ENCODE measurements around the gene EHMT1. TPM values are rescaled to one million over a fixed set of nuclear protein-coding genes. Genes with fewer than 3 reads are reported as not detected.

Gene EHMT1
- total RNA-seq, 1 donor from 2014 or later = 40.8 TPM

GRCh38 chr9:137685741-137686420 is 67.1 kb downstream of the EHMT1 start:
- no peak for TF ChIP-seq CTCF (conservative IDR thresholded peaks at IDR 0.05; ENCODE audit: low read depth, low read length)
- H3K4me3 ChIP-seq (ENCODE audit: low read depth, low read length) = no peak overlapping the region
- DNase-seq (ENCODE audit: low read depth) = no peak

- TF ChIP-seq CTCF (conservative IDR thresholded peaks at IDR 0.05; ENCODE audit: low read depth, low read length) = no peak
Measured at GRCh38 chr9:137688261-137688660, 69.5 kb downstream of the EHMT1 start.

GRCh38 chr9:137688725-137689124 is 69.9 kb downstream of the EHMT1 start:
- TF ChIP-seq CTCF (conservative IDR thresholded peaks at IDR 0.05; ENCODE audit: low read depth, low read length) = no peak
- no peak for DNase-seq (ENCODE audit: low read depth)
- no peak overlapping the region for H3K4me3 ChIP-seq (ENCODE audit: low read depth, low read length)

More at GRCh38 chr9:137688261-137688660, 69.5 kb downstream of the EHMT1 start:
- no peak for DNase-seq (ENCODE audit: low read depth)
- no peak overlapping the region for H3K4me3 ChIP-seq (ENCODE audit: low read depth, low read length)

- no peak for TF ChIP-seq CTCF (conservative IDR thresholded peaks at IDR 0.05; ENCODE audit: low read depth, low read length)
- no peak overlapping the region for H3K4me3 ChIP-seq (ENCODE audit: low read depth, low read length)
- no peak for DNase-seq (ENCODE audit: low read depth)
Measured at GRCh38 chr9:137689745-137690529, 71.1 kb downstream of the EHMT1 start.

GRCh38 chr9:137690930-137691645 is 72.3 kb downstream of the EHMT1 start:
- DNase-seq (ENCODE audit: low read depth) = no peak
- no peak for TF ChIP-seq CTCF (conservative IDR thresholded peaks at IDR 0.05; ENCODE audit: low read depth, low read length)
- no peak overlapping the region for H3K4me3 ChIP-seq (ENCODE audit: low read depth, low read length)

GRCh38 chr9:137691646-137692351 is 73.0 kb downstream of the EHMT1 start:
- no peak for TF ChIP-seq CTCF (conservative IDR thresholded peaks at IDR 0.05; ENCODE audit: low read depth, low read length)
- no peak for DNase-seq (ENCODE audit: low read depth)
- H3K4me3 ChIP-seq (ENCODE audit: low read depth, low read length) = no peak overlapping the region

Data from epithelial cell of proximal tubule (primary cell).